Activated gamma-delta T cell treated with anti-CD3 and anti-CD28 coated beads, Interleukin-2, amount 50 U/mL, for 16 hours (primary cell): Measurements from ENCODE around the gene SPPL2C.

Source experiments
- DNase-seq: peaks from one replicate; pipeline ENCODE4 v3.0.0-alpha.2; 2020; ENCODE audit warnings: low read depth

The SPPL2C gene

GRCh38 chr17:45877467-45877866 lies 32.8 kb downstream of the SPPL2C start:
- no peak for DNase-seq

- DNase-seq, result no peak
Measured at GRCh38 chr17:45883063-45883462, 38.4 kb downstream of the SPPL2C start.

- DNase-seq, result no peak
Measured at GRCh38 chr17:45886852-45887251, 42.2 kb downstream of the SPPL2C start.

GRCh38 chr17:45888392-45888791 lies 43.7 kb downstream of the SPPL2C start:
- no peak for DNase-seq

GRCh38 chr17:45889579-45889978 lies 44.9 kb downstream of the SPPL2C start:
- DNase-seq, result no peak

GRCh38 chr17:45893725-45894021 lies 49.0 kb downstream of the SPPL2C start:
- no peak for DNase-seq

- DNase-seq, result peak; percentile 62
Measured at GRCh38 chr17:45894022-45894784, 49.5 kb downstream of the SPPL2C start, which contains the start of gene MAPT. Gene MAPT (plus strand): TSS chr17:45894554. CDS start chr17:45962338, 67,784 bp downstream.

GRCh38 chr17:45895304-45895968 lies 50.8 kb downstream of the SPPL2C start:
- DNase-seq, result no peak

GRCh38 chr17:45895969-45896785 lies 51.5 kb downstream of the SPPL2C start:
- no peak for DNase-seq
